HG02943 (cell line): ENCODE measurements around the gene LYPD4.

Experiments
- ATAC-seq: cut with Tn5 transposase; IDR thresholded peaks from one replicate; pipeline ENCODE4 v1.9.1; 2021; ENCODE audit warnings: mild to moderate bottlenecking, low read depth, moderate library complexity; ENCODE audit not compliant: unreplicated experiment

The LYPD4 gene

DNA sequence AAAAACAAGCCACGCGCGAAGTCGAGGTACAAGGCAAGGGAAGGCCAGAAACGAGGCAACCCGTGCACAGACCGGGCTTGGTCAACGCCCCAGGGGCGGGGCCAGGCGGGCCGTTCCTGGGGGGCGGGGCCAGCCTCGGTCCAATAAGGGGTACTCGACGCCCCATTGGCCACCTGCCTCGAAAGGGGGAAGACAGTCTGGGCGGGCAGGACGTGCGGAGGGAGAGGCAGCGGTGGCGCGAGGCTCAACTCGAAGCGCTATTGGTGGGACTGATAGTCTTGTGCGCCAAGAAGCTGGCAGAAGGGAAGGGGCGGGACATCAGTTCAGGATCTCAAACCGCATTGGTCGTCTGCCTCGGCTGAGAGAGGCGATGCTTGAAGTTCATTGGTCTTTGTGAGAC is at the start of gene LYPD4:
Gene LYPD4 (minus strand): TSS at position 83 of the 400 bp plus-strand sequence. CDS start 5,398 bp downstream, outside the sequence.
- ATAC-seq = no peak

DNA sequence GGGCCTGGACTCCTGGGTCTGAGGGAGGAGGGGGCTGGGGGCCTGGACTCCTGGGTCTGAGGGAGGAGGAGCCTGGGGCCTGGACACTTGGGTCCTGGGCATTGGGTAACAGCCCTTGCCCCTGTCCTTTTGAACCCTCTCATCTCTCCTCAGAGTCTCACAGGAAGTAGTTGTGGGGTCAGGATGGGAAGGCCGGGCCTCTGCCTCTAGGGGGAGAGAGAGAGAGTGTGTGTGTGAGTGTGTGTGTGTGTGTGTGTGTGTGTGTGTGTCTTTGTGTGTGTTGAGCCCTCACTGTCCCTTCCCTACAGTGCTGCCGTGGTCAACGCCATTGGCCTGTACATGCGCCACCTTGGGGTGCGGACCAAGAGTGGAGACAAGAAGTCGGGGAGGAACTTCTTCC is 49.4 kb upstream of the LYPD4 start:
- no peak for ATAC-seq

GRCh38 chr19:41892173-41892902 is 47.9 kb upstream of the LYPD4 start:
- no peak for ATAC-seq

DNA sequence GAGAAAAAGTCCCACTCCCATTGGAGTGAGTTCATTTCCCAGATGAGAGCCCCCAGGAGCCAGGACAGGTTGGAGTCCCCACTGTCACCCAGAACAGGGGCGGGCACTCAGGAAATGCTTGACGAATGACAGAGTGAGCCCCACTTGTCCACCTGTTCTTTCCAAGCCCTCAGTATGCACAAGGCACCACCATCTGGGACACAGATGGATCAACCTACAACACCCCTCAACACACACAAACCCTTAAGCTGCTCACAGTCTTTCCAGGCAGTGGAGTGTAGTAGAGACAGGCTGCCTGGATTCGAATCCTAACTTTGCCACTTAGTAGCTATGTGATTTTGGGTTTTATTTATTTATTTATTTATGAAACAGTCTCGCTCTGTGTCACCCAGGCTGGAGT is 46.5 kb upstream of the LYPD4 start:
- ATAC-seq = no peak

DNA sequence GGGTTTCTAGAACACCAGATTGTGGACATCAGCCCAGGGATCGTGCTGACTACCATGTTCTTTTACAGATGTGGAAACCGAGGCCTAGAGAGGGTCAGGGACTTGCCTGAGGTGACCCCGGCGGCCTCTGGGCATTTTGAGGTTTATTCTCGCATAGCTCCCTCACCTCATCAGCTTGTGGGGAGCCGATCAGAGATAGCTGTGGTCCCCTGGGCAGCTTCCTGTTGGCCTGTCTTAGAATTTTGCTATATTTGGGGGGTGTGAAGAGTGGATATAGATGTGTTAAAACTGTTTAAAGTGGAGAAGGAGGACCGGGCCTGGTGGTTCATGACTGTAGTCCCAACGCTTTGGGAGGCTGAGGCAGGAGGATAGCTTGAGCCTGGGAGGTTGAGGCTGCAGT is 45.4 kb upstream of the LYPD4 start:
- ATAC-seq = no peak

DNA sequence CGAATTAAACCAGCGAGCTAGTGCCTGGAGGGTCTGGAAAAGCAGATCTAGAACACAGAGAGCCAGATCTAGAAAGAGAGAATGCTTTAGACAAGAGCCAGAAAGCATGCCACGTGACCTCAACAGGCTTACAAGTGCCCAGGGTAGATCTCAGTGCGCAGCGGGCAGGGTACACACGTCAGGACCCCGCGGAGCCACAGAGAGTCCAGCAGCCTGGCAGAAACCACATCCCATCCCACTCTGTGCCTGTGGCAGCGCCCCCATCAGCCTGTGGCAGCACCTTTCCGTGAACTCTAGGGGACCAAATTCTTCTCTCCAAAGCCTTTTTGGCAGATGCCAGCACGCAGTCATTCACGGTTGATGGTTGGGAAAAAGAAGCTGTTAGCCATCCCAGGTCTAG is 44.4 kb upstream of the LYPD4 start:
- ATAC-seq = no peak

DNA sequence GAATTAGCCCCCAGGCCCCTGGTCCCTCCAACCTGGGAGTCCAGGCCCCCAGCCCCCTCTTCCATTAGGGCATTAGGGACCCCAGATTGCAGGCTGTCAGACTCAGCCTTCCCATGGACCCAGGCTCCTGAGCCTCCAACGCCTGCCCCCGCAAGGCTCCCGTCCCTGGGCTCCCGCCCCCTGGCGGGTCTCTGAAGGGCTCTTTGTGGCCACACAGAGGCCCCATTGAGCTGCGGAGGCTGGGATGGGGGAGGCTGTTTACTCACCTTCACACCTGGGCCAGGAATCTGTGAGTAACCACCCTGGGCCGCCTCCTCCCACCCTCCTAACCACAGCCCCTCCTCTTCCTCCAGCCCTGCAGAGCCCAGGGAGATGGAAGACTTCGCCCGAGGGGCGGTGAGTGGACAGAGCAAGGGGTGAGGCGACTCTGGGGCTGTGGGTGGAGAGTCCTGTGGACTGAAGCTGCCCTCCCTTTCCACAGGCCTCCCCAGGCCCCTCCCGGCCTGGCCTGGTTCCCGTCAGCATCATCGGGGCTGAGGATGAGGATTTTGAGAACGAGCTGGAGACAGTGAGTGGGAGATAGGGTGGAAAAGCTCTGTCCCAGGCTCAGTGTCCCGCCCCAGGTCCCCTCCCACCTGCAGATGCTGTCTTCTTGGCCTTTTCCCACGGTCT is 43.4 kb upstream of the LYPD4 start:
- ATAC-seq = no peak

GRCh38 chr19:41886761-41887710 is 42.6 kb upstream of the LYPD4 start:
- no peak for ATAC-seq

- peak; percentile 69 for ATAC-seq
Measured at GRCh38 chr19:41883821-41884733, 39.6 kb upstream of the LYPD4 start.

- no peak for ATAC-seq
Measured at GRCh38 chr19:41883463-41883820, 39.0 kb upstream of the LYPD4 start.

GRCh38 chr19:41882568-41883462 is 38.3 kb upstream of the LYPD4 start, which contains the start of gene ARHGEF1:
TSS of gene ARHGEF1 (plus strand) at chr19:41883184. CDS start at chr19:41888083, 4,899 bp downstream.
- ATAC-seq = no peak

GRCh38 chr19:41880329-41880708 is 35.8 kb upstream of the LYPD4 start:
- no peak for ATAC-seq

DNA sequence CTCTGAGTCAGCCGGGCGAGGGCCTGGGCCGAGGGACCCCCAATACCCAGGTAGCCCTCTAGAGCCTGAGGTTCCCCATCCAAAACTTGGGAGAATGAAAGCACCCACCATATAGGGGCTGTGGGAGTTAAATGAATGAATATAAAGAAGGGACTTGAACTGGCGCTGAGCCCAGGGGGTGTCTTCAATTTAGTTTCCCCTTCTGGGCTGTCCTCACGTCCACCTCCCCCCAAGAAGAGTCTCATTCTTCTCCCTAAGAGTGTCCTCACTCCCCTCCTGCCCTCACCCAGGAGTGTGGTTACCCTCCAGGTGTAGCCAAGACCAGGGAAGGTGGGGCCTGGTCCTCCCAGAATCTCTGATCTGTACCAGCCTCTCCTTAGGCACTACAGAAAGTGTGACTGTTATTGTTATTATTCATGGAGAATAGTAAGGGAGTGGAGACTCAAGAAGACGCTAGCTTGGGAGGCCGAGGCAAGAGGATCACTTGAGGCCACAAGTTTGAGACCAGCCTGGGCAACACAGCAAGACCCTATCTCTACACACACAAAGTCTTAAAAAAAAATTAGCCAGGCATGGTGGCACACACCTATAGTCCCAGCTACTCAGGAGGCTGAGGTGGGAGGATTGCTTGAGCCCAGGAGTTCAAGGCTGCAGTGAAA is 35.3 kb upstream of the LYPD4 start:
- ATAC-seq = no peak

DNA sequence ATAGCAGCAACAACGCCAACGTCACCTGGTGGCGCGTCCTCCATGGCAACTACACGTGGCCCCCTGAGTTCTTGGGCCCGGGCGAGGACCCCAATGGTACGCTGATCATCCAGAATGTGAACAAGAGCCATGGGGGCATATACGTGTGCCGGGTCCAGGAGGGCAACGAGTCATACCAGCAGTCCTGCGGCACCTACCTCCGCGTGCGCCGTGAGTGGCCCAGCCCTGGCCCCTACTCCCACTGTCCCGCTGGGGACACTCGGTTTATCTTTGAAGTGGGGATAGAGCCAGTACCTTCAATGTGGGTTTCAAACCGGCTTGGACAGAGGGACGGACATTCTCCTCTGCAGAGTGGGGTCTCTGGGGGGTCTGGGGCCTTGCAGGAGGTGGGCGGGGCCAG is 34.6 kb upstream of the LYPD4 start:
- no peak for ATAC-seq

DNA sequence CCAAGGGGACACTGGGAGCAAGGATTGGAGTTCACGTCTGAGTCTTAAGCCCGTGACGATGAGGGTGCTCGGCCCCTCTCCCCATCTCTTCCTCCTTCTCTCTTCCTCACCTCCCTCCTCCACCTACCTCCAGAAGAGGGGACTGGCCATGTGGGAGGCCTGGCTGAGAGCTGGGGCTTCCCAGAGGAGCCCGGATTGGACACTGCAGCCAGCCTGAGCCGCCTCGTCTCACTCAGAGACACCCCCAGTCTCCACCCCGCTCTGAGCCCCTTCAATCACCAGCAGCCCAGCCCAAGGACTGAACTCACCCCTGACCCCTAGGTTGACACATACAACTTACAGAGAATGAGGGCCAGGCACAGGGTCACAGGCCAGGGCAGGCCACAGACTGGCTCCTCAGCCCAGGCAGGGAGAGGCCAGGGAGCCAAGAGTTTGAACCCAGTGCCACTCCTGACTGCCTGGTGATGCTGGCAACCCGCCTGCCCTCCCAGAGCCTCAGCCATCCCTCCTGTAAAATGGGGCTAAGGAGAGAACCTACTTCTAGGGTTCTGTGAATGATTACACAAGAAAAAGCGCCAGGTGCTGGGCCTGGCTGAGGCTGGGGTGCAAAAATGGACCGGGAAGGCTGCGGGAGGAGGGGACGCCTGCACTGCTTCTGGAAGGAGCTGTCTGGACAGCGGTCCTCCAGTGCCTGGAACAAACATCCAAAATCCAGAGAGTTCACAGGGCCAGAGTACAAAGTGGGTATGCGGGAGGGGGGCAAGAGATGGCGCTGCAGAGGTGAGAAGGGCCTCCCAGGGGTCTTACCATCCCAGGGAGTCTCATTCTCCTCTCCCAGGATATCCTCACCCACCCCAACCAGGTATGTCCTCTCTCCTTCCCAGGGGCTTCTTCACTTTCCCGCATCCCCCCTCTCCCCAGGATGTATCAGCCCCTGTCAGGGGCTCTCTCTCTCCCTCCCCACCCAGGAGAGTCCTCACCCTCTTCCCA is 33.7 kb upstream of the LYPD4 start:
- no peak for ATAC-seq

- peak; percentile 58 for ATAC-seq
Measured at GRCh38 chr19:41876847-41877832, 32.7 kb upstream of the LYPD4 start, which contains the start of gene CD79A. TSS of gene CD79A (plus strand) at chr19:41877279. CDS start at chr19:41877305, 26 bp downstream.
